ENCODE results near the gene PTPN5.

- TF ChIP-seq PATZ1 (CRISPR knock-in tag; IDR thresholded peaks at IDR 0.05; ENCODE audit: borderline replicate concordance) (no peak), POU6F1 (CRISPR knock-in tag; IDR thresholded peaks at IDR 0.05; ENCODE audit: borderline replicate concordance, low read depth) (no peak), RARB (CRISPR knock-in tag; IDR thresholded peaks at IDR 0.05) (no peak), SNAI2 (CRISPR knock-in tag; IDR thresholded peaks at IDR 0.05) (no peak), CSRNP3 (CRISPR knock-in tag; IDR thresholded peaks at IDR 0.05) (no peak), ZC3H10 (CRISPR knock-in tag; IDR thresholded peaks at IDR 0.05) (no peak)
These were observed 15.9 kb downstream of the PTPN5 start for GRCh38 chr11:18775492-18776292.

All from SK-N-SH treated with all-trans-retinoic acid at 6 μM for 48 hours (cell line).